ENCODE data around the gene LAMC3.

Gene LAMC3

DNA sequence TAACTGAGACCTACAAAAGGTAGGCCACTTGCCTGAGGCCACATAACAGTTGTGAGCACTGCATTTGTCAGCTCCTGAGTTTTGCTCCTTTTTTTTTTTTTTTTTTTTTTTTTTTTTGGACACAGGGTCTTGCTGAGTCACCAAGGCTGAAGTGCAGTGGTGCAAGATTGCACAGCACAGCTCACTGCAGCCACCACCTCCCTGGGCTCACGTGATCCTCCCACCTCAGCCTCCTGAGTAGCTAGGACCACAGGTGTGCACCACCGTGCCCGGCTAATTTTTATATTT, 37.1 kb downstream of the LAMC3 start:
- Histone ChIP-seq H3K36me3 (ENCODE audit: control insufficient read depth, insufficient read depth, low read length, severe bottlenecking) (no peaks in the 10 kb centered on the region), H3K4me3 (ENCODE audit: low read length) (no peak overlapping the region), H3K4me1 (ENCODE audit: control insufficient read depth, insufficient read depth, low read length) (no peaks in the 10 kb centered on the region), H3K9ac (ENCODE audit: low read length) (no peak overlapping the region), H3K9me3 (ENCODE audit: control insufficient read depth, low read length) (no peaks in the 10 kb centered on the region), H3K27me3 (replicated peaks; ENCODE audit: control insufficient read depth, insufficient read depth, low read length) (peaks cover 7% of the 10 kb centered on the region)
- no peak for DNase-seq (ENCODE audit: low read depth)

DNA sequence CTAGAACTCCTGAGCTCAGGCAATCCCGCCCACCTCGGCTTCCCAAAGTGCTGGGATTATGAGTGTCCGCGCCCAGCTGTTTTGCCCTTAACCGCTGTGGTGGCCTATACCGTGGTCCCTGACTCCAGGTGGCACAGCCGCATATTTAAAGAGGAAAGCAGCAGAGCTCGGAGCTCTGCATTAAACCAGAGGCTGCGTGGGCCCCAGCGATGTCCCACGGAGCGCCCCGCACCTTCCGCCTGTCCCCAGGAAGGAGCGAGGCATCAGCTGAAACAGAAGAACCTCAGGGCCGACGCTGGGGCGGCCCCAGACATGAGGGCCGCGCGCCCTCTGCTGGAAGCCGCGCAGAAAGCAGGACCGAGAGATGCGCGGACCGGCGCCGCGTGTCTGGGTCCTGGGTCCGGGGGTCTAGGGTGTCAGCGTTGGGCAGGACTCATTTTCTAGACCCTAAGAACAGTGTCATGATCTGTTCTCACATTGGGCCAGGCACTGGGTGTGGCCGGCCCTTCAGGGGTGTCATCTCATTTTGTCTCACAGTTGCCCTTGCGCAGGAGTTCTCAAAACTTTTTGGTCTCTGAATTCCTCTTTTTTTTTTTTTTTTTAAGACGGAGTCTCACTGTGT, 37.7 kb downstream of the LAMC3 start:
- Histone ChIP-seq H3K9me3 (ENCODE audit: control insufficient read depth, low read length) (no peaks in the 10 kb centered on the region), H3K4me3 (ENCODE audit: low read length) (no peak overlapping the region), H3K9ac (ENCODE audit: low read length) (no peak overlapping the region), H3K4me1 (ENCODE audit: control insufficient read depth, insufficient read depth, low read length) (no peaks in the 10 kb centered on the region), H3K36me3 (ENCODE audit: control insufficient read depth, insufficient read depth, low read length, severe bottlenecking) (no peaks in the 10 kb centered on the region), H3K27me3 (replicated peaks; ENCODE audit: control insufficient read depth, insufficient read depth, low read length) (peaks cover 10% of the 10 kb centered on the region)
- peak; percentile 88 for DNase-seq (ENCODE audit: low read depth)

DNA sequence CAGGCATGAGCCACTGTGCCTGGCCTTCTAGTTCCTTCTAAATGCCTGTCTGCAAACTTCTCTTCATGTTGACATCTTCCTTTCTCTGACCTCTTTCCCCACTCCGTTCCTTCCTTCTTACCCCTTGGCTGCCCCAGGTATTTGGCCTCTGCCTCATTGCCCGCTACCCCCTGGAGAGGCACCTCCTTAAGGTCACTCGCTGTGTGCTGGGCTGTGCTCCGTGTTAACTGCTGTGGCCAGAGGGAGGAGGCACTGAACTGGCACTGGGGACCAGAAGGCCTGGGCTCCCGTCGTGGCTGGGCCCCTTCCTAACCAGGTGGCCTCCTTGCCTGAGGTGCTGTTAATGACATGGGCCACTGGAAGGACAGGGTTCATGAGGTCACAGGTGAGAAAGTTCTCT, 39.4 kb downstream of the LAMC3 start:
- Histone ChIP-seq H3K4me3 (ENCODE audit: low read length) (no peak overlapping the region), H3K9ac (ENCODE audit: low read length) (no peak overlapping the region), H3K4me1 (ENCODE audit: control insufficient read depth, insufficient read depth, low read length) (no peaks in the 10 kb centered on the region), H3K36me3 (ENCODE audit: control insufficient read depth, insufficient read depth, low read length, severe bottlenecking) (no peaks in the 10 kb centered on the region), H3K9me3 (ENCODE audit: control insufficient read depth, low read length) (no peaks in the 10 kb centered on the region), H3K27me3 (replicated peaks; ENCODE audit: control insufficient read depth, insufficient read depth, low read length) (peaks cover 20% of the 10 kb centered on the region)
- DNase-seq (ENCODE audit: low read depth): no peak

DNA sequence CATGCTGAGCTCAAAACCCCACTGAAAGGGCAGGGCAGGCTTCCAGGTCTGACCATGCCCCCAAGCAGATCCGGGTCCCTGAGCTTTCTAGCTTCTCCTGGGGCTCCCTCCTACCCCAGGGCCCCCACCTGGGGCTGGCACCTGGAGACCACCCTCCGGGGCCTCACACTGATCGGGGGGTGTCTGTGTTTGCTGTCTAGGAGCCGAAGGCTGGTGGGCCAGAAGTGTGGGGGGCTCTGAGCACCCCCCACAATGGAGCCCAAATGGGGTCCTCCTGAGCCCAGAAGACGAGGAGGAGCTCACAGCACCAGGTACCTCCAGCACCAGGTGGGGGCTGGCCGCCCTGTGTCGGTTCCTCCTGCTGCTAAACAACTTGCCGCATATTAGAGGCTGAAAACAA, 39.8 kb downstream of the LAMC3 start:
- no peak overlapping the region for H3K9ac ChIP-seq (ENCODE audit: low read length)
- DNase-seq (ENCODE audit: low read depth): no peak
- no peak overlapping the region for H3K4me3 ChIP-seq (ENCODE audit: low read length)
- H3K9me3 ChIP-seq (ENCODE audit: control insufficient read depth, low read length): no peaks in the 10 kb centered on the region
- no peaks in the 10 kb centered on the region for H3K4me1 ChIP-seq (ENCODE audit: control insufficient read depth, insufficient read depth, low read length)
- H3K27me3 ChIP-seq (replicated peaks; ENCODE audit: control insufficient read depth, insufficient read depth, low read length): peaks cover 20% of the 10 kb centered on the region
- H3K36me3 ChIP-seq (ENCODE audit: control insufficient read depth, insufficient read depth, low read length, severe bottlenecking): no peaks in the 10 kb centered on the region

DNA sequence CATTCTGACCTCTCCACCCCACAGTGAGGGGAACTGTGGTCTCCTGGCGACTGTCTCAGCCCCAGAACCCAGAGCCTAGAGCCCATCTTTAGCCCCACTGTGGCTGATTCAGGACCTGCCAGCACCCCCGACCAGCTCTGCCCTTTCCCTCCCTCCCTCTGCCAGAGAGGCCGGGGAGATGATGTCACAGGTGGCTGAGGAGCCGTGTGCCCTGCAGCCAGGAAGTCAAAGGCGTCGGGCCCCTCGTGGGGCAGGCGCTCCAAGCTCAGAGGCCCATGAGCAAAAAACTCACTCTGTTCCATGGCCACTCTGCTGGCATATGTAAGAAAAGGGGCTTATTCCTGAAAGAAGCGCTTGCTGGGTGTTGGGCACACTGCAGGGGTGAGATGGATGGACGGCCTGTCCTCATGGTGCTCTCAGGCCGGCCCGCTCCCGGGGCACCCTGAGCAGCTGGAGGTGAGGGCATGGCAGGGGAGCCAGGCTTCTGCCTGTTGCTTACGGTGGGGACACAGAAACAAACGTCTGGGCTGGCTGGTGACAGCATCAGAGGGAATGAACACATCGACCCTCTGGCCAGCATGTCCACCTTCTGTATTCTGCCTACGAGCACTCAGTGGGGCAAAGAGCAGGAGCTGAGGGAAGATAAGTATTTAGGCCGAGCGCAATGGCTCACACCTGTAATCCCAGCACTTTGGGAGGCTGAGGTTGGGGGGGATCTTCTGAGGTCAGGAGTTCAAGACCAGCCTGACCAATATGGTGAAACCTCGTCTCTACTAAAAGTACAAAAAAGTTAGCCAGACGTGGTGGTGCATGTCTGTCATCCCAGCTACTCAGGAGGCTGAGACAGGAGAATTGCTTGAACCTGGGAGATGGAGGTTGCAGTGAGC, 41.1 kb downstream of the LAMC3 start:
- Histone ChIP-seq H3K9me3 (ENCODE audit: control insufficient read depth, low read length) (no peaks in the 10 kb centered on the region), H3K27me3 (replicated peaks; ENCODE audit: control insufficient read depth, insufficient read depth, low read length) (peaks cover 21% of the 10 kb centered on the region), H3K4me1 (ENCODE audit: control insufficient read depth, insufficient read depth, low read length) (no peaks in the 10 kb centered on the region), H3K9ac (ENCODE audit: low read length) (no peak overlapping the region), H3K4me3 (ENCODE audit: low read length) (no peak overlapping the region), H3K36me3 (ENCODE audit: control insufficient read depth, insufficient read depth, low read length, severe bottlenecking) (no peaks in the 10 kb centered on the region)
- no peak for DNase-seq (ENCODE audit: low read depth)

DNA sequence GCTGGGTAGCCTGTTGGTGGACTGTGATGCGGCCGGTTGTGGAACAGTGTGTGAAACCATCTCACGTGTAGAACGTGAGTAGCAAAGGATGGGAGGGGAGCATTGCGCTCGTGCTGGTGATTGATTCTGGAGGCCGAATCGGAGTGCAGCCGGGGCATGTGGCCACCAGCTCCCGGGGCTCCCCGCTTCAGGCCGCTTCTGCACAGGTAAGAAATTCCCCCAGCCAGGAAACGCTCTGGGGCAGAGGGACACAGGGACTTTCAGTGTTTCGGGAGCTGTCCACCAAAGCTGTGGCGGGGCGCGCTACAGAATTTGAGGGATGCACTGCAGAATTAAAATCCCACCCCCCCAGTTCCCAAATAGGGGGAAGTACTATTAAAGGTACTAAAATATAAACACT, 41.9 kb downstream of the LAMC3 start:
- no peak overlapping the region for H3K9ac ChIP-seq (ENCODE audit: low read length)
- H3K4me1 ChIP-seq (ENCODE audit: control insufficient read depth, insufficient read depth, low read length): no peaks in the 10 kb centered on the region
- H3K27me3 ChIP-seq (replicated peaks; ENCODE audit: control insufficient read depth, insufficient read depth, low read length): peaks cover 22% of the 10 kb centered on the region
- no peak for DNase-seq (ENCODE audit: low read depth)
- no peak overlapping the region for H3K4me3 ChIP-seq (ENCODE audit: low read length)
- H3K9me3 ChIP-seq (ENCODE audit: control insufficient read depth, low read length): no peaks in the 10 kb centered on the region
- H3K36me3 ChIP-seq (ENCODE audit: control insufficient read depth, insufficient read depth, low read length, severe bottlenecking): no peaks in the 10 kb centered on the region

DNA sequence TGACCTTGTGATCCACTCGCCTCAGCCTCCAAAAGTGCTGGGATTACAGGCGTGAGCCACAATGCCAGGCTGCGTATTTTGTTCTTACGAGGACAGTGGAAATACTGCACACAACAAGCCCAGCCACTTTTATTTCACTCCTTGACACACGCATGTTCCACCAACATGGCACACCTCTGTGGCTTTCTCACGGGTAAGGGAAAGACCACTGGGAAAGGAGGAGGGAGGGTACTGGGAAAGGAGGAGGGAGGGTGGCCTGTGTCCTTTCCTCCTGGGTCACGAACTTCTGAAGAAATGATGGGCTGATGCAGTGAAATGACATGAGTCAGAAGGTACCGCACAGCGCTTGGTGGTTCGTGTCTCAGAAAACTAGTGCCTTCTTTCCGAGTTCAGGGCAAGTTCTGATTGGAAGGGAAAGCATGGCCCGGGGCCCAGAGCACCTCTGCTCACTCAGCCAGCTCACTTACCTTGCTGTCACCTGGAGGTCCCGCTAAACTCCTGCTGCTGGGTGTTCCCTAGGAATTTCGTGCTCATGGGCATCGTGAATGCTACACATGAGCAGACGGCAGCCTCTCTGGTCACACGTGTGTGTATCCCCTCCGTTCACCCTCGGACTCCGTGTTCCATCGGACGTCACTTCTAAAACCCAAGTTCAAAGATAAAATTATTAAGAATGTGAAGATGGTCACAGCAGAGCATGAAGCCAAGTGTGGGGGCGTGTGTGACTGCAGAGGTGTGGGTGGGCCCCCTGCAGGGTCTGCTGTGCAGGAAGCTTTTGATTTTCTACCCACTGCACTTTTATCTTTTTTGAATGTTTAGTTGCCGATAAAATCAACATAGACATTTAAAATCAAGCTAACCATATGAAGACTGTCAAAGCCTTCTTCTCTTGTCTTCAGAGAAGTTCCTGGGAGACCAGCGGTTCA, 42.9 kb downstream of the LAMC3 start:
- Histone ChIP-seq H3K4me3 (ENCODE audit: low read length) (no peak overlapping the region), H3K36me3 (ENCODE audit: control insufficient read depth, insufficient read depth, low read length, severe bottlenecking) (no peaks in the 10 kb centered on the region), H3K9me3 (ENCODE audit: control insufficient read depth, low read length) (no peaks in the 10 kb centered on the region), H3K9ac (ENCODE audit: low read length) (no peak overlapping the region), H3K4me1 (ENCODE audit: control insufficient read depth, insufficient read depth, low read length) (no peaks in the 10 kb centered on the region), H3K27me3 (replicated peaks; ENCODE audit: control insufficient read depth, insufficient read depth, low read length) (peaks cover 25% of the 10 kb centered on the region)
- no peak for DNase-seq (ENCODE audit: low read depth)

DNA sequence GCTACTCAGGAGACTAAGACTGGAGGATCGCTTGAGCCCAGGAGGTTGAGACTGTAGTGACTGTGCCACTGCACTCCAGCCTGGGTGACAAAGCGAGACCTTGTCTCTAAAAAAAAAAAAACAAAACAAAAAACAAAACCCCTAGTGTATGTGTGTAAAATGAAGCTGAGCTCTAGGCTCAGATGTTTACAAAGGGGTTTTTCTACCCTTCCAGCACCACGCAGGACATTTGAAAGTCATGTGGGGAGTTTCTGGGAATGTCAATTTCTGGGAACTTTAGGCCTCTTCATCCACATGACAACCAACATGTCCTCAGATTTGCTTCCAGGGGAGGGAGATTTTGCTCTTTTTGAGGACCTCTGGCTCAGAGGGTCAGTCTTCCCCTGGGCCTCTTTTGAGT, 44.9 kb downstream of the LAMC3 start:
- no peaks in the 10 kb centered on the region for H3K36me3 ChIP-seq (ENCODE audit: control insufficient read depth, insufficient read depth, low read length, severe bottlenecking)
- DNase-seq (ENCODE audit: low read depth): no peak
- no peaks in the 10 kb centered on the region for H3K4me1 ChIP-seq (ENCODE audit: control insufficient read depth, insufficient read depth, low read length)
- peaks cover 30% of the 10 kb centered on the region for H3K27me3 ChIP-seq (replicated peaks; ENCODE audit: control insufficient read depth, insufficient read depth, low read length)
- H3K9me3 ChIP-seq (ENCODE audit: control insufficient read depth, low read length): no peaks in the 10 kb centered on the region
- H3K4me3 ChIP-seq (ENCODE audit: low read length): no peak overlapping the region
- H3K9ac ChIP-seq (ENCODE audit: low read length): no peak overlapping the region

DNA sequence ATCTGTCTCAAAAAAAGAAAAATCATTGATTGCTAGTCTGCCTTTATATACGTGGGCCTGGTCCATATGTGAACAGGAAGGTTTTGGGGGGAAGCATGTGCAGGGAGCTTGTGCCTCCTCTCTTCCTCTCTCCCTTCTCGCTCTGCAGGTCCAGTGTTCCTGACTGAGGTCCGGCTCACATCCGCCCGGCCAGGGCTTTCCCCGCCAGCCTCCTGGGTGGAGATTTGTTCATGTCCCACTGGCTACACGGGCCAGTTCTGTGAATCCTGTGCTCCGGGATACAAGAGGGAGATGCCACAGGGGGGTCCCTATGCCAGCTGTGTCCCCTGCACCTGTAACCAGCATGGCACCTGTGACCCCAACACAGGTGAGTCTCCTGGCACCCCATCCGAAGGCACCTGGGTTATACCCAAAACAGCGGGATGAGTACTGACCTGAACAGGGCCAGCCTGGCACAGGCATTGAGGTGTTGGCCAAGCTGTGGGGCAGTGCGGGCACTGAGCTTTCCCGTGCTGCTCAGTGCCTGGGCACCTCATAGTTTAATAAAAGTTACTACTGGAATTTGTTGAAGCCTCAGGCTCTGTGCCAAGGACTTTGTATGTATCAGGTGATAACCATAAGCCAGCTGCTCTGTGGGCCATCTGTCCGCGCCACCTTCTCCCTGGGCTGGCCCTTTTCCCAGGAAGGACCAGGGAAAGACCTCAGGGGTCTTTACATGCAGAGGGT, 48.0 kb downstream of the LAMC3 start:
- Histone ChIP-seq H3K4me3 (ENCODE audit: low read length) (no peak overlapping the region), H3K36me3 (ENCODE audit: control insufficient read depth, insufficient read depth, low read length, severe bottlenecking) (no peaks in the 10 kb centered on the region), H3K9me3 (ENCODE audit: control insufficient read depth, low read length) (no peaks in the 10 kb centered on the region), H3K4me1 (ENCODE audit: control insufficient read depth, insufficient read depth, low read length) (no peaks in the 10 kb centered on the region), H3K27me3 (replicated peaks; ENCODE audit: control insufficient read depth, insufficient read depth, low read length) (peaks cover 23% of the 10 kb centered on the region), H3K9ac (ENCODE audit: low read length) (no peak overlapping the region)
- no peak for DNase-seq (ENCODE audit: low read depth)

DNA sequence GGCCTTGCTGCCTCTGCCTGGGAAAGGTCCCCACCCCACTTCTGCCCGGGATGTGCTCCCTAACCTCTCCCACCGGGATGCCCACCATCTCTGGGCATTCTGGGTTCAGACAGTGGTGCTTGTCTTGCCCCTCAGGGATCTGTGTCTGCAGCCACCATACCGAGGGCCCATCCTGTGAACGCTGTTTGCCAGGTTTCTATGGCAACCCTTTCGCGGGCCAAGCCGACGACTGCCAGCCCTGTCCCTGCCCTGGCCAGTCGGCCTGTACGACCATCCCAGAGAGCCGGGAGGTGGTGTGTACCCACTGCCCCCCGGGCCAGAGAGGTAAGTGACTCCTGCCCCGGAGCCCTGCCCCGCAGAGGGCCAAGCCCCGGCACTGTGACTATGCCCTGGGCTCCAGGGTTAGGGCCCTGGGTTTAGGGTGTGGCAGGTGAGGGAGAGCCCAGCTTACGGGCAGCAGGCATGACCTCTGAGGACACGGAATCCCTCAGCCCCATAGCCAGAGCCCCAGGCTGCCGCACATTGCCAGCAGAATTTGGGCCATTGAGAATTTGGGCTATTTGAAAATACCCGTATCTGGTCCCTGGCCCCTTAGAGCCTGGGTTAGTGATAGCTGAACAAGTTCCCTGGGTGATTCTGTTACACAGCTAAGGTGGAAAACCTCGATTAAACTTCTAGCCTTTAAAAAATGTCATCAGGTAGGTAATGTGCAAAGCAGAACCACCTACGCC, 52.1 kb downstream of the LAMC3 start:
- H3K27me3 ChIP-seq (replicated peaks; ENCODE audit: control insufficient read depth, insufficient read depth, low read length): peaks cover 28% of the 10 kb centered on the region
- H3K4me3 ChIP-seq (ENCODE audit: low read length): no peak overlapping the region
- H3K9ac ChIP-seq (ENCODE audit: low read length): no peak overlapping the region
- no peaks in the 10 kb centered on the region for H3K36me3 ChIP-seq (ENCODE audit: control insufficient read depth, insufficient read depth, low read length, severe bottlenecking)
- DNase-seq (ENCODE audit: low read depth): no peak
- H3K9me3 ChIP-seq (ENCODE audit: control insufficient read depth, low read length): no peaks in the 10 kb centered on the region
- H3K4me1 ChIP-seq (ENCODE audit: control insufficient read depth, insufficient read depth, low read length): no peaks in the 10 kb centered on the region
